Lung (tissue), 12 donors: Measurements from ENCODE around the gene SLC25A21. TPM values are rescaled to one million over a fixed set of nuclear protein-coding genes. Genes with fewer than 3 reads are reported as not detected.
"Not testable (repeated sequence)": the region's sequence is repeated elsewhere in the genome, so short reads cannot be mapped to it uniquely, and the experiment has no call there.

ENCODE experiments used
- ATAC-seq: fragments of 200-7000 bp; cut with Tn5 transposase; one replicate; pipeline ENCODE4 v1.9.1; 2020; ENCODE audit warnings: moderate number of reproducible peaks; ENCODE audit not compliant: insufficient read depth, low FRiP score
- DNase-seq, 3 donors: peaks; one replicate each; pipeline ENCODE4 v3.0.0-alpha.2; 2013 to 2017
- H3K27ac ChIP-seq, 2 donors: one replicate each; pipeline ENCODE4 v1.5.1; 2013; ENCODE audit warnings: mild to moderate bottlenecking in 2 of 2, moderate library complexity in 2 of 2, control low read depth in 1 of 2, inconsistent platforms in 1 of 2, low read depth in 1 of 2, low read length in 1 of 2
- H3K27me3 ChIP-seq, 3 donors: one replicate each; pipeline ENCODE4 v1.5.1; 2013; ENCODE audit warnings: low read length in 2 of 3; ENCODE audit not compliant: control insufficient read depth in 3 of 3, insufficient read depth in 3 of 3
- H3K36me3 ChIP-seq, 4 donors: one replicate each; pipeline ENCODE4 v1.5.1; 2013; ENCODE audit warnings: low read length in 4 of 4, mild to moderate bottlenecking in 1 of 4, moderate library complexity in 1 of 4; ENCODE audit not compliant: control insufficient read depth in 4 of 4, insufficient read depth in 4 of 4
- H3K4me1 ChIP-seq, 5 donors: one replicate each; pipeline ENCODE4 v1.5.1; 2013; ENCODE audit warnings: low read length in 5 of 5, mild to moderate bottlenecking in 2 of 5, moderate library complexity in 1 of 5; ENCODE audit not compliant: control insufficient read depth in 5 of 5, insufficient read depth in 5 of 5
- H3K4me3 ChIP-seq: one replicate; pipeline ENCODE4 v1.5.1; 2013; ENCODE audit warnings: mild to moderate bottlenecking, control low read depth, moderate library complexity
- H3K9ac ChIP-seq, 2 donors: one replicate each; pipeline ENCODE4 v1.5.1; 2013; ENCODE audit warnings: low read length in 2 of 2, control low read depth in 1 of 2; ENCODE audit not compliant: insufficient read depth in 1 of 2
- H3K9me3 ChIP-seq, 4 donors: one replicate each; pipeline ENCODE4 v1.5.1; 2013; ENCODE audit warnings: low read length in 3 of 4, mild to moderate bottlenecking in 1 of 4, moderate library complexity in 1 of 4; ENCODE audit not compliant: control insufficient read depth in 4 of 4, insufficient read depth in 3 of 4
- CTCF ChIP-seq: IDR thresholded peaks from 2 replicates; pipeline ENCODE4 v1.5.1; 2012; ENCODE audit warnings: mild to moderate bottlenecking; ENCODE audit errors: control extremely low read depth, extremely low read depth
- WGBS, 2 donors: extraction: QIAGEN DNeasy Blood & Tissue Kit; methylation state at CpG; one replicate each; pipeline ENCODE4 v1.1.7; 2013; 5-methylcytosine and 5-hydroxymethylcytosine counted together
- polyA plus RNA-seq, 2 donors: library from polyadenylated mRNA; stranded (reverse); fragments of 200-250 nt; gene quantifications; one replicate each; pipeline ENCODE4 v1.2.1, GENCODE V29; 2013
- total RNA-seq, 2 donors: library from RNA; depleted of rRNA in 1 of 2; stranded (reverse); fragments of >200 nt in 1 of 2; gene quantifications; one replicate each; pipeline ENCODE4 v1.2.1, GENCODE V29; 2014 to 2021
- donor health status: control.
- donor health status: control.
- donor health status: Bipolar disorder and iron deficiency.
- donor health status: healthy.
- donor health status: DM: yes; HTN: yes; CAD: no.

Gene SLC25A21
- total and polyA plus RNA-seq, 4 donors = 0.23 to 2.6 (median 0.42) TPM

DNA sequence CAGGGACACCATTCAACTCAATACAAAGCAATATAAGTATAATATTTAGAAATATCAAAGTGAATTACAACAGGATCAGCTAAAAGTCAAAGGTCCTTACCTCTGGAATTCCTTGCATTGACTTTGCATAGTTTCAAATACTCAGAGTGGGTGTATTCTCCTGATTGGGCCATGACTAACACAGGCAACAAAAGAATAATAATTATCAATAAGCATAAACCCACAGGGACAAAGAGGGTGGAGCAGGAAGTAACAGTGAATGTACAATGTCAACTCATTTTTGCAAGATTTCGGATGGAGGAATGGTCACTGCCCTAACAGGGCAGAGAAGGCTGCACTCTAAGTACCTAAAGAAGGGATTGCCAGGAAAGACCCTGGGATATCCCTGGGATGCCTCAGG is 303.3 kb downstream of the SLC25A21 start:
- H3K9me3 ChIP-seq = no peaks in the 10 kb centered on the region
- DNase-seq (no peak), ATAC-seq (no peak)
- H3K4me1 ChIP-seq = no peaks in the 10 kb centered on the region
- H3K36me3 ChIP-seq = no peaks in the 10 kb centered on the region
- no peak overlapping the region for H3K9ac ChIP-seq
- no peak overlapping the region for H3K4me3 ChIP-seq
- 69% methylated on average over 1 of the region's 1 CpG for WGBS, 2 donors
- H3K27ac ChIP-seq = no peak overlapping the region
- TF ChIP-seq CTCF = no peak
- H3K27me3 ChIP-seq = peaks cover 0 to 10% (median 6%) of the 10 kb centered on the region in 3 donors

GRCh38 chr14:36866867-36867266 is 305.5 kb downstream of the SLC25A21 start:
- no peaks in the 10 kb centered on the region for H3K4me1 ChIP-seq
- no peak overlapping the region for H3K27ac ChIP-seq
- no peaks in the 10 kb centered on the region for H3K9me3 ChIP-seq
- no peak overlapping the region for H3K4me3 ChIP-seq
- no peaks in the 10 kb centered on the region for H3K36me3 ChIP-seq
- no peak overlapping the region for H3K9ac ChIP-seq
- no peak for TF ChIP-seq CTCF
- no peak for ATAC-seq
- H3K27me3 ChIP-seq = peaks cover 0 to 14% (median 6%) of the 10 kb centered on the region in 3 donors
- WGBS, 2 donors = 86 to 91% methylated on average over 4 of the region's 4 CpGs
- no peak for DNase-seq

- H3K27me3 ChIP-seq = peaks cover 0 to 32% (median 25%) of the 10 kb centered on the region in 3 donors
- H3K9ac ChIP-seq = no peak overlapping the region
- no peaks in the 10 kb centered on the region for H3K4me1 ChIP-seq
- H3K36me3 ChIP-seq = no peaks in the 10 kb centered on the region
- WGBS, 2 donors = 77 to 85% methylated on average over 3 of the region's 3 CpGs
- H3K4me3 ChIP-seq = no peak overlapping the region
- ATAC-seq (no peak), DNase-seq (no peak)
- no peaks in the 10 kb centered on the region for H3K9me3 ChIP-seq
- no peak for TF ChIP-seq CTCF
- H3K27ac ChIP-seq = no peak overlapping the region
These were observed 309.1 kb downstream of the SLC25A21 start for GRCh38 chr14:36863271-36863670.

DNA sequence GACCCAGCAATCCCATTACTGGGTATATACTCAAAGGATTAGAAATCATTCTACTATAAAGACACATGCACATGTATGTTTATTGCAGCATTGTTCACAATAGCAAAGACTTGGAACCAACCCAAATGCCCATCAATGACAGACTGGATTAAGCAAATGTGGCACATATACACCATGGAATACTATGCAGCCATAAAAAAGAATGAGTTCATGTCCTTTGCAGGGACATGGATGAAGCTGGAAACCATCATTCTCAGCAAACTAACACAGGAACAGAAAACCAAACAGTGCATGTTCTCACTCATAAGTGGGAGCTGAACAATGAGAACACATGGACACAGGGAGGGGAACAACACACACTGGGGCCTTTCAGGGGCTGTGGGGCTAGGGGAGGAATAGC is 310.2 kb downstream of the SLC25A21 start:
- H3K36me3 ChIP-seq, H3K9me3 ChIP-seq, H3K27ac ChIP-seq, DNase-seq, H3K4me1 ChIP-seq, H3K9ac ChIP-seq, H3K4me3 ChIP-seq, ATAC-seq: not testable (repeated sequence)
- peaks cover 0 to 42% (median 35%) of the 10 kb centered on the region in 3 donors for H3K27me3 ChIP-seq
